ENCODE measurements around the gene WDR75.

- TF ChIP-seq CTCF (IDR thresholded peaks at IDR 0.05; ENCODE audit: borderline replicate concordance, extremely low read depth, low read length, poor library complexity, severe bottlenecking) (no peak), EZH2 (IDR thresholded peaks at IDR 0.05; ENCODE audit: borderline replicate concordance, low read depth, low read length, severe bottlenecking) (no peak)
Observed at GRCh38 chr2:189506514-189506976, 65.3 kb downstream of the WDR75 start.
